ENCODE measurements around the gene JAML. TPM values are rescaled to one million over a fixed set of nuclear protein-coding genes. Genes with fewer than 3 reads are reported as not detected.

JAML gene
- polyA plus RNA-seq, 1 donor from 2014 or later = 0.28 TPM

DNA sequence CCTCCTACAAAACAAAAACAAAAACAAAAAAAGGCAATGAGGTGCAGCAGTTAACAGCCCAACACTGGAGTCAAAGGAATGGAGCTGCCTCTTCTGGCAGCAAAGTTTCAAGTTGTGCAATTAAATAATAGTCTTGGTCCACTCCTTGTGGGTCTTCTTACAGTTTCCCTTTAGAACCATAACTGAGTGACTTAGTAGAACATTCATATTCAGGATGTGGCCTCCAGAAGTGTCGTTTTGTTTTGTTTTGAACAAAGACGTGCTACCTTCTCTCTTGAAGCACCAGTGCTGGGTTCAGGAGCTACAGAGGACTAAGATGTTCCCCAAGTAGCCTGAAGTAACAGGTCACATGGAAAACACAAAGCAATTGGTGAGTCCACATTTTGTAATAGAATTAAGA, 2.0 kb upstream of the JAML start:
- no peaks in the 10 kb centered on the region for H3K27me3 ChIP-seq (ENCODE audit: insufficient read depth, low read depth, low read length)
- H3K27ac ChIP-seq (ENCODE audit: low read length) = no peak overlapping the region
- no peaks in the 10 kb centered on the region for H3K79me2 ChIP-seq (replicated peaks; ENCODE audit: insufficient read depth, low read length)
- TF ChIP-seq RAD21 (conservative IDR thresholded peaks at IDR 0.05) (no peak), REST (IDR thresholded peaks at IDR 0.05; ENCODE audit: borderline replicate concordance) (no peak), EZH2 (IDR thresholded peaks at IDR 0.05; ENCODE audit: borderline replicate concordance, insufficient read depth, low read length, poor library complexity, severe bottlenecking) (no peak), SMC3 (conservative IDR thresholded peaks at IDR 0.05; ENCODE audit: poor library complexity) (no peak), POLR2AphosphoS5 (IDR thresholded peaks at IDR 0.05) (no peak), MXI1 (conservative IDR thresholded peaks at IDR 0.05; ENCODE audit: poor library complexity, severe bottlenecking) (no peak), TAF1 (IDR thresholded peaks at IDR 0.05; ENCODE audit: low read depth) (no peak), EP300 (conservative IDR thresholded peaks at IDR 0.05; ENCODE audit: poor library complexity, severe bottlenecking) (no peak)
- TF ChIP-seq, protein P1, sequence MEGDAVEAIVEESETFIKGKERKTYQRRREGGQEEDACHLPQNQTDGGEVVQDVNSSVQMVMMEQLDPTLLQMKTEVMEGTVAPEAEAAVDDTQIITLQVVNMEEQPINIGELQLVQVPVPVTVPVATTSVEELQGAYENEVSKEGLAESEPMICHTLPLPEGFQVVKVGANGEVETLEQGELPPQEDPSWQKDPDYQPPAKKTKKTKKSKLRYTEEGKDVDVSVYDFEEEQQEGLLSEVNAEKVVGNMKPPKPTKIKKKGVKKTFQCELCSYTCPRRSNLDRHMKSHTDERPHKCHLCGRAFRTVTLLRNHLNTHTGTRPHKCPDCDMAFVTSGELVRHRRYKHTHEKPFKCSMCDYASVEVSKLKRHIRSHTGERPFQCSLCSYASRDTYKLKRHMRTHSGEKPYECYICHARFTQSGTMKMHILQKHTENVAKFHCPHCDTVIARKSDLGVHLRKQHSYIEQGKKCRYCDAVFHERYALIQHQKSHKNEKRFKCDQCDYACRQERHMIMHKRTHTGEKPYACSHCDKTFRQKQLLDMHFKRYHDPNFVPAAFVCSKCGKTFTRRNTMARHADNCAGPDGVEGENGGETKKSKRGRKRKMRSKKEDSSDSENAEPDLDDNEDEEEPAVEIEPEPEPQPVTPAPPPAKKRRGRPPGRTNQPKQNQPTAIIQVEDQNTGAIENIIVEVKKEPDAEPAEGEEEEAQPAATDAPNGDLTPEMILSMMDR (IDR thresholded peaks at IDR 0.05; ENCODE audit: poor library complexity, severe bottlenecking) = no peak
- no peaks in the 10 kb centered on the region for H3F3A ChIP-seq (ENCODE audit: insufficient read depth, low read length, poor library complexity, severe bottlenecking)
- H3K36me3 ChIP-seq (ENCODE audit: insufficient read depth, low read length) = no peaks in the 10 kb centered on the region
- H3K9ac ChIP-seq (ENCODE audit: low read length) = no peak overlapping the region
- no peak overlapping the region for H2AFZ ChIP-seq (ENCODE audit: low read depth, low read length)
- H3K4me2 ChIP-seq (ENCODE audit: low read length) = no peak overlapping the region
- H3K9me3 ChIP-seq (ENCODE audit: low read length) = no peaks in the 10 kb centered on the region
- H3K9me2 ChIP-seq (ENCODE audit: insufficient read depth, low read length) = no peaks in the 10 kb centered on the region
- no peak overlapping the region for H3K4me3 ChIP-seq (ENCODE audit: low read length)
- no peaks in the 10 kb centered on the region for H4K20me1 ChIP-seq (ENCODE audit: insufficient read depth)

- Histone ChIP-seq H3K9me3 (ENCODE audit: low read length) (no peaks in the 10 kb centered on the region), H3K27ac (ENCODE audit: low read length) (no peak overlapping the region), H2AFZ (ENCODE audit: low read depth, low read length) (no peak overlapping the region), H3F3A (ENCODE audit: insufficient read depth, low read length, poor library complexity, severe bottlenecking) (no peaks in the 10 kb centered on the region), H3K9me2 (ENCODE audit: insufficient read depth, low read length) (no peaks in the 10 kb centered on the region), H3K4me2 (ENCODE audit: low read length) (no peak overlapping the region), H3K79me2 (replicated peaks; ENCODE audit: insufficient read depth, low read length) (no peaks in the 10 kb centered on the region), H3K27me3 (ENCODE audit: insufficient read depth, low read depth, low read length) (no peaks in the 10 kb centered on the region), H3K9ac (ENCODE audit: low read length) (no peak overlapping the region), H3K36me3 (ENCODE audit: insufficient read depth, low read length) (no peaks in the 10 kb centered on the region), H4K20me1 (ENCODE audit: insufficient read depth) (no peaks in the 10 kb centered on the region), H3K4me3 (ENCODE audit: low read length) (no peak overlapping the region)
- no peak for TF ChIP-seq EP300 (conservative IDR thresholded peaks at IDR 0.05; ENCODE audit: poor library complexity, severe bottlenecking)
- TF ChIP-seq, protein P1 (IDR thresholded peaks at IDR 0.05; ENCODE audit: poor library complexity, severe bottlenecking) = no peak
- TF ChIP-seq RAD21 (conservative IDR thresholded peaks at IDR 0.05) = no peak
- no peak for TF ChIP-seq TAF1 (IDR thresholded peaks at IDR 0.05; ENCODE audit: low read depth)
- no peak for TF ChIP-seq POLR2AphosphoS5 (IDR thresholded peaks at IDR 0.05)
- no peak for TF ChIP-seq REST (IDR thresholded peaks at IDR 0.05; ENCODE audit: borderline replicate concordance)
These were observed 1.5 kb upstream of the JAML start for GRCh38 chr11:118226296-118226695.

Measured in neural cell (in vitro differentiated cells).